HG02970 (cell line): Measurements from ENCODE around the gene ATOSA.
A peak's percentile ranks its signal among the peaks of the same experiment; 100 is the strongest.

Experiments used
- ATAC-seq: cut with Tn5 transposase; IDR thresholded peaks from one replicate; pipeline ENCODE4 v1.9.1; 2021; ENCODE audit warnings: mild to moderate bottlenecking, moderate library complexity, moderate number of reproducible peaks; ENCODE audit not compliant: unreplicated experiment, low FRiP score

Gene ATOSA

DNA sequence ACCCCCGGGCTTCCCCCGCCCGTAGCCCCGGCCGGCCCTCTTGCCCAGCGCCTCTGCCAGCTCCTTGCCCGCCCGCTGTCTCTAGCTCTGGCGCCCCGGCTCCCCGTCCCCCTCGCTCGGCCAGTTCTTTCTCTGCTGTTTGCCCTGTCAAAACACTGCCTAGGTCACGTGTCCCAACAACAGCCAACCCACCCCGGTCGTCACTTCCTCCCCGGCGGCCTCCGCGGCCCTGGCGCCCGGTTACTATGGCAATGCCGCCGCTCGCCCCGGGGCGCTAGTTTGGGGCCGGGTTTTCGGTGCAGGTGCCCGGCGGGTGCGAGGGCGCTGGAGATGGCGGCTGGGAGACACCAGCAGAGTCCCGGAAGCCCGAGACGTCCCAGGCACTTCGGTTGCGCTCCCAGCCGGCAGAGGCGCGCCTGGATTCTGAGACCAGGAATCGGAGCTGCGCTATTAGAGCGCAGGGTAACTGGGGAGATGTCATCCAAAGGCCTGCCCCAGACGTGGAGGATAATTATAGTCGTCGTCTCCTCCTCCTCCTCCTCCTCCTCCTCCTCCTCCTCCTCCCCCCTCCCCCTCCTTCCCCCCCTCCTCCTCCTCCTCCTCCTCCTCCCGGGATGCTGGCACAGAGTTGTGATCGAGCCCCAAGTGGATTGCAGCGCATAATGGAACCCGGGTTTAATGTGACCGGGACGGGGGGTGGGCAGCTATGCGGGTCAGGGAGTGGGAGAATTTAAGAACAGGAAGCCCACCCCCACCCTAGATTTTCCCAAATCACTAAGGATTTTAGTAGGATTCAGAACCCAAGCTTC lies at the start of gene ATOSA:
ATOSA (minus strand) TSS at position 157 of the 809 bp plus-strand sequence. CDS start 1,367 bp downstream, outside the sequence.
- ATAC-seq = peak; percentile 57

- no peak for ATAC-seq
Measured at GRCh38 chr15:52728899-52729298, 49.7 kb upstream of the ATOSA start.

- ATAC-seq = no peak
Measured at GRCh38 chr15:52727815-52728214, 48.6 kb upstream of the ATOSA start.

DNA sequence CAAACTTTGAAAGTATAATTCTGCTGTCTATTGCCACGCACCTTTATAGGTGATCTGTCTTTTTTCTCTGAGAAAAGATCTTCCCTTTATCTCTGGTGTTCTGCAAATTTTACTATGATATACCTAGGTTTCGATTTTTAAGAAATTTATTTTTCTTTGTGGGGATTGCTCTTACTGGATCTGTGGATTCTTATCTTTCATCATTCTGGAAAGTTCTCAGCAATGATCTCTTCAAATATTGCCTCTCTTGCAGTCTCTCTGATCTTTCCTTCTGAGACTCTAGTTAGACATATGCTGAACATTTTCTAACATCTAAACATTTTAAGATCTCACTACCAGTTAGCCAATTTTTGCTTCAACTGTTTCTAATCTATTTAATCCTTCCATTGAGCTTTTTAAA lies 47.0 kb upstream of the ATOSA start:
- no peak for ATAC-seq

- ATAC-seq = no peak
Measured at GRCh38 chr15:52718551-52718950, 39.4 kb upstream of the ATOSA start.

DNA sequence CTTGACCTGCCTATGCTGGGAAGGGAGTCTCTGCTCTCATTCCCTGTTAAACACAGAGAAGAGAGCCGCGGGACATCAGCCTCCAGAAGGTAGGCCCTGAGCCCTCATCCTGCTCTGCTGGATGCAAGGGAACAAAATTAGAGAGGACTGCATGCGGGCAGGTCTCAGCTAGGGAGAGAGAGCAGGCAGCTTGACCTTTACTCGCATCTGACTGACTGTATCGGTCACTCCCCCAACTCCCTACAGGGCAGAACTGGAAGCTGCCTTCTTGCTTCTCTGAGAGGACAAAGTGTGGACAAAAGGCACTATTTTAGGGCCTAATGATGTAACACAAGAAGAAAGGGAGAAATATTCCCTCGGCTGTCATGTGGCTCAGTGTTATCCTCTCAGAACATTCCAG lies 38.7 kb upstream of the ATOSA start:
- no peak for ATAC-seq

- no peak for ATAC-seq
Measured at GRCh38 chr15:52717481-52717880, 38.3 kb upstream of the ATOSA start.

DNA sequence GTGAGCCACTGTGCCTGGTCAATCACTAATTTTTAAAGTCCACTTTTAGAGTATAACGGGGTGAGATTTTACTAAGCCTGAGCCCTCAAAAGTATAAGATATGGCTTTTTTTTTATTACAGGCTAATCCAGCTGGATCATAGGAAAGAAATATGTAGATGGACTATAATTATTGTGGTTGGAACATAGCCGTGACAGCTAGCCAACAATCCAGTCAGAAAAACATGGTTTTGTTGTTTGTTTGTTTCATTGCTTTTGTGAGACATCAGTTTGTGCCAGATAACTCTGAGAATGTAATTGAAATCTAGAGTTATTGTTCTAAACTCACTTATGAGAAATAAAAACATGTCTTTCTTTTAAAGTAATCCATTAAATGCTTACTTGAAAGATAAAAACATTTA lies 37.3 kb upstream of the ATOSA start:
- no peak for ATAC-seq

- no peak for ATAC-seq
Measured at GRCh38 chr15:52715411-52715810, 36.2 kb upstream of the ATOSA start.

DNA sequence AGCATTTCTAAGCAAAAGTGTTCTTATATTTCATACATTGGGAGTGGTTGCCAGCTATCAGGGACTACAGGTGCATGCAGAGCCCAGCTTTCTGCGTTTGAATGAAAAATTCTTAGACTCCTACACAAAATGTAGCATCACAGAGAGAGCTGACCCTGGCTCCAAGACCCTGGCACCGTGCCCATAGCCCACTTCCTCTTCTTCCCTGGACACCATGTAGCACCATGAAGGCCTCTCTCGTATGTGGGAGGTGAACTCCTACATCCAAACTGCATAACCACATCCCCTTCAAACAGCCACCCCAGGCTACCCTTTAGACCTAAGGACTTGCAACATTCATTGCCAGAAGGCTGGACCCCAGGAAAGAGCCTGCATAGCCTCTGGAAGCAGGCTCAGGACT lies 35.8 kb upstream of the ATOSA start:
- ATAC-seq = no peak

DNA sequence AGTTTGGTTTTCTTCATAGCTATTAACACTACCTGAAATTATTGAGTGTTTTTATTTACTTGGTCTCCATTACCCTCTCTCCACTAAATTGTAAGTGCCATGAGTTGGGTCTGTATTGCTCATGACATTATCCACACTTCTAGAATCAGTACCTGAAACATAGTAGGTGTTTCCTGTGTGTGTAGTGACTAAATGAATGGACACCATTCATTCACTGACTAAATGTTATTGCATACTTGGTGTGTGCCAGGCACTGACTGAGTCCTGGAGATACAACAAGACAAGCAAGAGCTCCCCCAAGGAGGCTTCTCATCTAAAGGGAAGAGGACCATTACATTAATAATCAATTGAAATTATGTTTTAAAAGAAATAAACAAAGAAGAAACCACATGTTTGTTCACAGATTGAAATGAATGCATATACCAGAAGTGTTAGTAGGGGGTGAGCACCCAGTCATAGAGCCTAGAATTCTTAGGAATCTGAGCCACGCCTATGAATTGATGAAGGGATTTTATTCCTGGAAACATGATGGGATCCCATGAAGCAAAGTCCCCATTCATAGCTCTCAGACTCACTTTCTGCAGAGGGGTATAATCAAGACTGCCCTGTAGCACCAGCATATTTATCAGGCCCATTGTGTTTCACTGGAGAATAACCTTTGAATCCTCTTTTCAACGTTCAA lies 31.7 kb upstream of the ATOSA start:
- no peak for ATAC-seq

- ATAC-seq = no peak
Measured at GRCh38 chr15:52710050-52710707, 31.0 kb upstream of the ATOSA start.

DNA sequence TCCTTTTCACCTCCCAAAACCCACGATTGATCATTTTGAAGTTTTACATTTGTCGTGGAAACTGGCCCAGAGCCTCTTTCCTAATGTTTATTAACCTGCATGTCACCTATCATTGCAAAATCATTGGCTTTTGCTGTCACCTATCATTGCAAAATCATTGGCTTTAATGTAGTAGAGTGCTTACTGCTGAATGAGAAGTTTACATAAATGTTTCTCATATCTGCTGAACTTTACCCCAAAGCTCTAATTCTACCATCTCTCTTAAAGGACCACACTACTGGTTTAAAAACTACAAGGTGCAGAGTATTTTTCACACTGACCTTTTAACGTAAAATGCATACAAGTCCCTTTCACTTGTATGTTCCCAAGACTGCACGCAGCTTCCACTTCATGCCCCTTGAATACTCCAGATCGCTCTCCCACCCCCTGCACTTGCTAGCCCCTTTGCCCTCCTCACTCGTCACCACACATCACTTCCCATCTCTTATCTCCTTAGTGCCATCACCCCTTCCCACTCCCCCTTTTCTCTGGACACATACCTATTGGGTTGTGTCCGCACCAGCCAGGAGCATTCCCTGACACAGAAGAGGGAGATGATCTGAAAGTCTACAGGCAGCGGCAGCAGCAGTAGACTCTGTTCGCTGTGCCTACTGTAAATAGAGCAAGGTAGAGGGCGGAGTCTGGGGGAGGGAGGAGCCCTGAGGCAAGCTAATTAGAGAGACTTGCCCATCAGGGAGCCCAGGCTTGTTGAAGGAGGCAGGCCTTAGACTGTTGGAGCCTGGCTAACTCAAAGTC lies 30.2 kb upstream of the ATOSA start:
- peak; percentile 56 for ATAC-seq

DNA sequence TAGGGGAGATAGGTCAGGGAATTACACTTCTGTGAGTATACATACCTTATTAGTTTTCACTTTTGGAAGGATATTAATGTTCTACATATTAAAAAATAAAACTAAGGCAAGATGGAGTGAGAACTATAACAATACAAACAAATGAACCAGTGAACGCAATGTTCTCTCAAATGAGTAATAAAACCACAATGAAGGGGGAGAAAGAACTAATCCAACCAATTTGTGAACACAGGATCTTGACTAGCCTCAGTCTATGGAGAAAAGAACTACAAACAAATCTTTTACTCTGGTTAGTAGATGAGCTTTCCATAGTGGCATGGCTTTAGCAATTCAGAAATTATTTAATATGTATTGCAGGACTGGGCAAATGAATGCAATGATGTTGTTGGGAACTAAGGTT lies 26.9 kb upstream of the ATOSA start:
- no peak for ATAC-seq

- ATAC-seq = no peak
Measured at GRCh38 chr15:52702390-52702789, 23.2 kb upstream of the ATOSA start.

- ATAC-seq = no peak
Measured at GRCh38 chr15:52699457-52699856, 20.3 kb upstream of the ATOSA start.

DNA sequence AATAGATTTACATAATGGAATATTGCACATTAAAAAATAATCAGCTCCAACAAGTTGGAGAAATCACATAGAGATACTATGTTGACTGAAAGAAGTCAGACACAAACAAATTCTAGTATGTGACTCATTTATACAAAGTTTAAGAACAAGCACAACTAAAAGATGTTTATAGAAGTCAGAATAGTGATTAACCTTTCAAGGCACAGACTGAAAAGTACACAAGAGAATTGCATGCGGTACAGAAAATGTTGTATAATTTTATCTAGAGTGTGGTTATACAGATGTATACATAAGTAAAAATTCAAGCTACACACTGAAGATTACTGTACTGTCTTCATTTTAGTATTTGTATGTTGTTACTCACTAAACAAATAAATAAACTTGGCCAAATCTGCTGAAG lies 19.3 kb upstream of the ATOSA start:
- no peak for ATAC-seq

DNA sequence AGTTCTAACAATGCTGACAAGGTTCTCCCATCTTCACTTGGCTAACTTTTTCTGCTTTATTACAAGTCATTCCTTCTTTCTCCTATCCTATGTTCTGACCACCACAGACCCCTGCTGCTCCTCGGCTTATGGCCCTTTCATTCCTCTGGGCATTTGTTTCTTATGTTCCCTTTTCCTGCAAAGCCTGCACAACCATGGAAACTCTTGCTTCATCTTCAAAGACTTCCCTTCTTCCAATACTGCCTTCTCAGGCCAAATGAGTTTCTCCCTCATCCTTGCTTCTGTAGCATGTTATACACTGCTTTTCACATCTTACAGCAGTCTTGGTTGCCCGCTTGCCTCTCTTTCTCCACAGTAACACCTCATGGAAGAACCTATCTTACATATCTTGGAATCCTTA lies 17.9 kb upstream of the ATOSA start:
- no peak for ATAC-seq

- no peak for ATAC-seq
Measured at GRCh38 chr15:52695154-52695553, 16.0 kb upstream of the ATOSA start.

- no peak for ATAC-seq
Measured at GRCh38 chr15:52689562-52689961, 10.4 kb upstream of the ATOSA start.

- ATAC-seq = no peak
Measured at GRCh38 chr15:52683580-52683979, 4.4 kb upstream of the ATOSA start.
